Heart right ventricle (tissue), 16 donors: Measurements from ENCODE around the gene KLHL17. TPM values are rescaled to one million over a fixed set of nuclear protein-coding genes. Genes with fewer than 3 reads are reported as not detected.
"Not testable (repeated sequence)": the region's sequence is repeated elsewhere in the genome, so short reads cannot be mapped to it uniquely, and the experiment has no call there.

ENCODE experiments used
- ATAC-seq, 8 donors: fragments of 200-7000 bp; cut with Tn5 transposase; one replicate each; pipeline ENCODE4 v1.9.1; 2020; ENCODE audit warnings: mild to moderate bottlenecking in 8 of 8, moderate library complexity in 8 of 8, moderate number of reproducible peaks in 1 of 8
- DNase-seq, 2 donors: peaks; one replicate each; pipeline ENCODE4 v3.0.0-alpha.2; 2020
- H3K27ac ChIP-seq, 10 donors: fragments of 200-600 bp; sonication (generic) in 2 of 10; one replicate each; pipeline versions ENCODE4 v1.5.0 to v1.8.0; 2020 to 2022; ENCODE audit warnings: mild to moderate bottlenecking in 3 of 10
- H3K27me3 ChIP-seq, 7 donors: fragments of 200-600 bp; one replicate each; pipeline ENCODE4 v1.8.0; 2021 to 2022; ENCODE audit warnings: mild to moderate bottlenecking in 2 of 7
- H3K36me3 ChIP-seq, 9 donors: fragments of 200-600 bp; sonication (generic) in 1 of 9; one replicate each; pipeline versions ENCODE4 v1.5.0 to v1.8.0; 2020 to 2022; ENCODE audit warnings: mild to moderate bottlenecking in 2 of 9
- H3K4me1 ChIP-seq, 9 donors: fragments of 200-600 bp; sonication (generic) in 1 of 9; one replicate each; pipeline versions ENCODE4 v1.5.0 to v1.8.0; 2020 to 2022; ENCODE audit warnings: mild to moderate bottlenecking in 4 of 9
- H3K4me3 ChIP-seq, 10 donors: fragments of 200-600 bp; sonication (generic) in 2 of 10; one replicate each; pipeline versions ENCODE4 v1.5.0 to v1.8.0; 2020 to 2022; ENCODE audit warnings: mild to moderate bottlenecking in 7 of 10, moderate library complexity in 2 of 10
- H3K9me3 ChIP-seq, 11 donors: fragments of 200-600 bp in 10 of 11; sonication (generic) in 2 of 11; one replicate each; pipeline versions ENCODE4 v1.5.0 to v1.8.0; 2013 to 2022; ENCODE audit warnings: mild to moderate bottlenecking in 2 of 11, control low read depth in 1 of 11, moderate library complexity in 1 of 11
- WGBS, 2 donors: extraction: QIAGEN DNeasy Blood & Tissue Kit; methylation state at CpG; one replicate each; pipeline ENCODE4 v1.1.7; 2013; ENCODE audit warnings: inconsistent platforms in 1 of 2; 5-methylcytosine and 5-hydroxymethylcytosine counted together
- intact Hi-C, 10 donors: fragments of 100-400 bp; cut with DNase I; formaldehyde crosslinking; loops; one replicate each; pipeline versions ENCODE4 v1.11.1 to v1.14.2; 2022
- polyA plus RNA-seq, 2 donors: library from polyadenylated mRNA; stranded (reverse); fragments of 200-250 nt; gene quantifications; one replicate each; pipeline ENCODE4 v1.2.3, GENCODE V29; 2013
- total RNA-seq, 10 donors: library from RNA; stranded (reverse); fragmentation: NEBNext Ultra II Directional in 3 of 10; extraction: Animal tissue kit (Norgen Biotek cat#: 25700) in 3 of 10; gene quantifications; one replicate each; pipeline versions ENCODE4 v1.2.1 to v1.2.4, GENCODE V29; 2021 to 2023
- TF ChIP-seq, protein P1 (sequence below), 9 donors: fragments of 200-600 bp; sonication (generic) in 2 of 9; IDR thresholded peaks; one replicate each; pipeline versions ENCODE4 v1.5.0 to v1.8.0; 2021 to 2022; ENCODE audit warnings: antibody characterized with exemption in 9 of 9, mild to moderate bottlenecking in 5 of 9, moderate library complexity in 1 of 9
- donor health status: Arrhythmogenic right ventricular cardiomyopathy.
- donor health status: ischemic (EF 13 %, LVEDD 7.1; RV severe dilation, severe dysfunction).
- donor health status: healthy with polysubstance abuse.
- donor health status: DM: no; HTN: yes; CAD: no.
- donor health status: DM: no; HTN: no; CAD: no.
- donor health status: ischemic (EF 25% LVEDD 6.9; RV normal size, moderate dysfunction).
- donor health status: ischemic (EF 25% LVEDD 5.7; RV mildly dilated, moderate dysfunction).
- donor health status: healthy.
- donor health status: DM: yes; HTN: yes; CAD: no.
- donor health status: Ischemic cardiomyopathy.
- donor health status: ischemic (EF 35%, LVEDD 5.7; RV mildly dilated, moderate dysfunction).
- donor health status: nonischemic (EF 11% LVEDD 7.7; RV severe dilation, severe dysfunction).
- donor health status: DM: yes; HTN: yes; CAD: no.
- donor health status: PGD.
- donor health status: ischemic (EF 29% LVEDD 5.4; RV normal size, mild dysfunction).
- donor health status: nonischemic (EF 23%, LVEDD 6.1; RV moderate dilation, normal function).

Gene KLHL17
- total and polyA plus RNA-seq, 12 donors: 1.3 to 10.2 (median 3.7) TPM

DNA sequence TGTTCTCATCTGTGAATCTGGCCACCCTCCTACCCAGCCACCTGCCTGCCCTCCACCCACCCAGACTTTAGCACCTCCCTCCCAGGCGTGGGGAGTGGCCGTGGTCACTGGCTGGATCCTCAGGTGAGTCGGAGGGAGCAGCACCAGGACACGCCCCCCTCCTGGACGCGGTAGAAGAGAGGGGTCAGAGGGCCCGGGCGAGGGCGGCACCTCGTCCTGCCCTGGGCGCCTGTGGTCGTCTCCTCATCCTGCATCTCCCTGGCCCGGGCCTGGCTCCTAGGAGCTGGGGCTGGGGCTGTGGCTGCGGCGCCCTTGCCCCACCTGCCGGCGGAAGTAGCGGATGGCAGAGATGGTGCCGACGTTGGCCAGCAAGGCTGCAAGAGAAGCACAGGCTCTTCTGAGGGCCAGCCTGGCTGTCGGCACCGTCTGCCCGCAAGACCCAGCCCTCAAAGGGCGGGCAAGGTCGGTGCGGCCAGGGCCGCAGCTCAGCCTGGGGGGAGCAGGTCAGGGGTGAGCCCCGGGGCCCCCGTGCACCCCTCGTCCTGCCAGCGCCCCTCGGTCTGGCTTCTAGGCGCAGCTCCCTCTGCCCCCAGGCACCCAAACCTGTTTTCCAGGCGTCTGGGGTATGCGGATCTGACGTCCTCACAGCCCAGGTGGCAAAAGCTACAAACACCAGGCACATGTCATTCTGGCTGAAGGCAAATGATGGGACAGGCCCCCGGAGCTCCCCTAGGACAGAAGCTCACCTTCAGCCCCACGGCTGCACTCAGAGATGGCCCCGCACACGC is 15.7 kb downstream of the KLHL17 start:
- TF ChIP-seq, protein P1, sequence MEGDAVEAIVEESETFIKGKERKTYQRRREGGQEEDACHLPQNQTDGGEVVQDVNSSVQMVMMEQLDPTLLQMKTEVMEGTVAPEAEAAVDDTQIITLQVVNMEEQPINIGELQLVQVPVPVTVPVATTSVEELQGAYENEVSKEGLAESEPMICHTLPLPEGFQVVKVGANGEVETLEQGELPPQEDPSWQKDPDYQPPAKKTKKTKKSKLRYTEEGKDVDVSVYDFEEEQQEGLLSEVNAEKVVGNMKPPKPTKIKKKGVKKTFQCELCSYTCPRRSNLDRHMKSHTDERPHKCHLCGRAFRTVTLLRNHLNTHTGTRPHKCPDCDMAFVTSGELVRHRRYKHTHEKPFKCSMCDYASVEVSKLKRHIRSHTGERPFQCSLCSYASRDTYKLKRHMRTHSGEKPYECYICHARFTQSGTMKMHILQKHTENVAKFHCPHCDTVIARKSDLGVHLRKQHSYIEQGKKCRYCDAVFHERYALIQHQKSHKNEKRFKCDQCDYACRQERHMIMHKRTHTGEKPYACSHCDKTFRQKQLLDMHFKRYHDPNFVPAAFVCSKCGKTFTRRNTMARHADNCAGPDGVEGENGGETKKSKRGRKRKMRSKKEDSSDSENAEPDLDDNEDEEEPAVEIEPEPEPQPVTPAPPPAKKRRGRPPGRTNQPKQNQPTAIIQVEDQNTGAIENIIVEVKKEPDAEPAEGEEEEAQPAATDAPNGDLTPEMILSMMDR (IDR thresholded peaks at IDR 0.05): peak in 8 of 9 donors; percentile 23 to 57 (median 40)
- Histone ChIP-seq H3K9me3 (no peaks in the 10 kb centered on the region), H3K4me3 (peak overlapping the region in 7 of 10 donors; percentile 2 to 39 (median 32)), H3K36me3 (peaks cover 0 to 4% (median 0%) of the 10 kb centered on the region in 9 donors), H3K27me3 (peaks cover 6 to 56% (median 48%) of the 10 kb centered on the region in 7 donors), H3K27ac (peak overlapping the region in 5 of 10 donors; percentile 44 to 69 (median 63)), H3K4me1 (peaks cover 0 to 55% (median 7%) of the 10 kb centered on the region in 9 donors)
- DNase-seq: peak in 1 of 2 donors; percentile 61
- WGBS, 2 donors: 7 to 10% methylated on average over 39 to 40 of the region's 40 CpGs
- intact Hi-C loops: no loop called here
- peak in 3 of 8 donors; percentile 0 to 9 (median 0) for ATAC-seq

DNA sequence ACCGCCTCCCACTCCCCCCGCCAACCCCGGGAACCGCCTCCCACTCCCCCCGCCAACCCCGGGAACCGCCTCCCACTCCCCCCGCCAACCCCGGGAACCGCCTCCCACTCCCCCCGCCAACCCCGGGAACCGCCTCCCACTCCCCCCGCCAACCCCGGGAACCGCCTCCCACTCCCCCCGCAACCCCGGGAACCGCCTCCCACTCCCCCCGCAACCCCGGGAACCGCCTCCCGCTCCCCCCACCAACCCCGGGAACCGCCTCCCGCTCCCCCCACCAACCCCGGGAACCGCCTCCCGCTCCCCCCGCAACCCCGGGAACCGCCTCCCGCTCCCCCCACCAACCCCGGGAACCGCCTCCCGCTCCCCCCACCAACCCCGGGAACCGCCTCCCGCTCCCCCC is 16.4 kb downstream of the KLHL17 start:
- H3K9me3 ChIP-seq, H3K36me3 ChIP-seq, H3K27ac ChIP-seq, H3K4me3 ChIP-seq, ATAC-seq, intact Hi-C loops: not testable (repeated sequence)
- Histone ChIP-seq H3K4me1 (peaks cover 0 to 60% (median 7%) of the 10 kb centered on the region in 9 donors), H3K27me3 (peaks cover 0 to 51% (median 41%) of the 10 kb centered on the region in 7 donors)
- 62 to 80% methylated on average over 9 to 16 of the region's 39 CpGs for WGBS, 2 donors
- DNase-seq: peak in 1 of 2 donors; percentile 30

DNA sequence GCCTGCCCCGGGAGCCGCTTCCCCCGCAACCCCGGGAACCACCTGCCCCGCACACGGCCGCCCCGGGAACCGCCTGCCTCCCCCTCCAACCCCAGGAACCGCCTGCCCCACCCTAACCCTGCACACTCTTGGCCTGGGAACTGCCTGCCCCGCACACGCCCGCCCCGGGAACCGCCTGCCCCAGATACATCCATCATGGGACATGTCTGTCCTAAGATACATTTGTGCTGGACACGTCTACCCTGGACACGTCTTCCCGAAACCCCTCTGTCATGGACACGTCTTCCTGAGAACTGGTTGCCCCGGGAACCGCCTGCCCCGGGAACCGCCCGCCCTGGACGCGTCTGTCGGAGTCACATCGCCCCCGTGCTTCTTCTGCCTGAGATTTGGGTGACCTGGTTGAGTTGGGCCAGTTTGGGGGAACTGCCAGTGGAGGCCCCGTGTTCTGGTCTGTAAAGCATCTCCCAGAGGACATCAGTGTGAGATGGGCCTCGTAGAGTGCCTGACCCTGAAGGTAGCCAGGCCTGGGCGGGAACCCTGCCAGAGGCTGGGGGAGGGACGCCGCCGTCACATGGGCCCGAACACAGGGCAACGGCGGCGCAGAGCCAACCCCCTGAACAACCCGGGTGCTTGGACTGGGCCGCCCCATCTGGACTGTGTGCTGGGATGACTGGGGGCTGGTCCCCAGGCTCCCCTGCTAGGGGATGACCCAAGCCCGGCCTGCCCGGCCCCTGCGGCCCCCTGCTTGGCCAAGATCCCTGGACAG is 17.9 kb downstream of the KLHL17 start:
- Histone ChIP-seq H3K9me3 (no peaks in the 10 kb centered on the region), H3K36me3 (peaks cover 0 to 4% (median 0%) of the 10 kb centered on the region in 9 donors), H3K4me3 (peak overlapping the region in 9 of 10 donors; percentile 39 to 60 (median 58)), H3K27me3 (peaks cover 0 to 44% (median 32%) of the 10 kb centered on the region in 7 donors), H3K4me1 (peaks cover 0 to 64% (median 7%) of the 10 kb centered on the region in 9 donors), H3K27ac (peak overlapping the region in 9 of 10 donors; percentile 0 to 97 (median 53))
- 77 to 84% methylated on average over 40 to 44 of the region's 44 CpGs for WGBS, 2 donors
- peak; percentile 64 to 66 for DNase-seq
- peak; percentile 2 to 28 (median 11) for ATAC-seq
- intact Hi-C loops: no loop called here
- TF ChIP-seq, protein P1 (IDR thresholded peaks at IDR 0.05): no peak

DNA sequence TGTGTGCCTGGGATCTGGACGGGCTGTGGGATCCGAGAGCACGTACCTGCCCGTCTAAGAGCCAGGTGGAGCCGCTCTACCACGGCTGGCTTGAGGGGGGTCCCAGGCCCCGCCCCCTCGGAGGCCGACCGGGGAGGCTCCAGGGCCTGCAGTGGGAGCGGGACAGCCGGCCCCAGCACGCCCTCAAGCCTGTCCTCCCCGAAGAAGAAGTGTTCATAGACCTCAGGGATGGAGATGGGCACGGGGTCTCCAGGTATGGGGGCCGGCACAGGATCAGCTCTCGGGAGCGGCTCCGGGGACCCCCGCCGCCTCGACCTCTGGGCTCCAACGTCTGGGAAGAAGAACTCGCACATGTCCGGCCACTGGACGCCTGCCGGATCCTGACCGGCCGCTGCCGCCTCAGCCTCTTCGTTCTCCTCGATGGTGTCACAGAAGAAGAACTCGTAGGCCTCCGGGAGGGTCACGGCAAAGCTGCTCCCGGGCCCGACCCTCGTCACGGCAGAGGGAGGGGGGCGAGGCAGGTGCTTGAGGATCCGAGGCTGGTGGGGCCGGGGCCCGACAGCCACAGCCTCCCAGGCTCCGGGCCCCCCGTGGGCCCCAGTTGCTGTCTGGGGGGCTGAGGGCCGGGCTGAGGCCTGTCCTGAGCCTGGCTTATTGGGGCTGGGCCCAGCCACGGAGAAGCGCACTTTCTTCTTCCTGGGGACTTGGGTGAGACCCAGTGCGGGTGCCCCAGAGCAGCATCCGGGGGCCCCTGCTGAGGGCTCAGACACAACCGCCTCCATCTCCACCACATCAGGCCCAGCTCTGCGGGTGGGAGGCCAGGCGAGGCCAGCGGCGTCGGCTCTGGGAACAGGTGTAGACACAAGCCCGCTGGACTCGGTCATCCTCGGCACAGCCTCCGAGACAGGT is 18.7 kb downstream of the KLHL17 start:
- Histone ChIP-seq H3K27ac (peak overlapping the region in 9 of 10 donors; percentile 0 to 97 (median 87)), H3K9me3 (no peaks in the 10 kb centered on the region), H3K4me3 (peak overlapping the region; percentile 19 to 60 (median 57)), H3K4me1 (peaks cover 0 to 61% (median 8%) of the 10 kb centered on the region in 9 donors), H3K27me3 (peaks cover 0 to 41% (median 24%) of the 10 kb centered on the region in 7 donors), H3K36me3 (peaks cover 0 to 4% (median 0%) of the 10 kb centered on the region in 9 donors)
- TF ChIP-seq, protein P1 (IDR thresholded peaks at IDR 0.05): no peak
- 72 to 88% methylated on average over 60 of the region's 60 CpGs for WGBS, 2 donors
- DNase-seq (peak in 1 of 2 donors; percentile 18), ATAC-seq (no peak)
- intact Hi-C loops: no loop called here
